Tibial artery (tissue), 4 donors: ENCODE results near the gene BRF1.

ENCODE experiments used
- DNase-seq, 2 donors: peaks; one replicate each; pipeline ENCODE4 v3.0.0-alpha.2; 2019
- H3K27ac ChIP-seq, 2 donors: fragments of 200-600 bp; sonication (generic) in 1 of 2; 1 replicate in 1 of 2; 2 replicates in 1 of 2; pipeline ENCODE4 v1.5.1; 2018 to 2019; ENCODE audit warnings: mild to moderate bottlenecking in 1 of 2
- H3K27me3 ChIP-seq, 2 donors: fragments of 200-600 bp; sonication (generic) in 1 of 2; one replicate each; pipeline versions ENCODE4 v1.5.1 to v1.6.0; 2016 to 2019
- H3K36me3 ChIP-seq, 3 donors: fragments of 200-600 bp; sonication (generic) in 2 of 3; one replicate each; pipeline ENCODE4 v1.5.1; 2016 to 2019; ENCODE audit warnings: mild to moderate bottlenecking in 2 of 3
- H3K4me1 ChIP-seq, 4 donors: fragments of 200-600 bp; sonication (generic) in 2 of 4; 1 replicate in 3 of 4; 2 replicates in 1 of 4; pipeline ENCODE4 v1.5.1; 2016 to 2019
- H3K4me3 ChIP-seq, 2 donors: fragments of 200-600 bp; sonication (generic) in 1 of 2; 1 replicate in 1 of 2; 2 replicates in 1 of 2; pipeline ENCODE4 v1.5.1; 2018 to 2019; ENCODE audit warnings: mild to moderate bottlenecking in 2 of 2
- H3K9me3 ChIP-seq, 3 donors: fragments of 200-600 bp; sonication (generic) in 1 of 3; one replicate each; pipeline ENCODE4 v1.5.1; 2016 to 2019
- intact Hi-C: fragments of 100-400 bp; cut with DNase I; formaldehyde crosslinking; loops from one replicate; pipeline ENCODE4 v1.15.0; 2023; ENCODE audit warnings: low total_unique reads
- TF ChIP-seq, protein P1 (sequence below), 2 experiments: fragments of 200-600 bp in 1 of 2; fragments of 450-650 bp in 1 of 2; IDR thresholded peaks; one replicate each; pipeline ENCODE4 v1.5.1; 2017 to 2019; ENCODE audit warnings: antibody characterized with exemption in 2 of 2, mild to moderate bottlenecking in 1 of 2, moderate library complexity in 1 of 2

Gene BRF1

DNA sequence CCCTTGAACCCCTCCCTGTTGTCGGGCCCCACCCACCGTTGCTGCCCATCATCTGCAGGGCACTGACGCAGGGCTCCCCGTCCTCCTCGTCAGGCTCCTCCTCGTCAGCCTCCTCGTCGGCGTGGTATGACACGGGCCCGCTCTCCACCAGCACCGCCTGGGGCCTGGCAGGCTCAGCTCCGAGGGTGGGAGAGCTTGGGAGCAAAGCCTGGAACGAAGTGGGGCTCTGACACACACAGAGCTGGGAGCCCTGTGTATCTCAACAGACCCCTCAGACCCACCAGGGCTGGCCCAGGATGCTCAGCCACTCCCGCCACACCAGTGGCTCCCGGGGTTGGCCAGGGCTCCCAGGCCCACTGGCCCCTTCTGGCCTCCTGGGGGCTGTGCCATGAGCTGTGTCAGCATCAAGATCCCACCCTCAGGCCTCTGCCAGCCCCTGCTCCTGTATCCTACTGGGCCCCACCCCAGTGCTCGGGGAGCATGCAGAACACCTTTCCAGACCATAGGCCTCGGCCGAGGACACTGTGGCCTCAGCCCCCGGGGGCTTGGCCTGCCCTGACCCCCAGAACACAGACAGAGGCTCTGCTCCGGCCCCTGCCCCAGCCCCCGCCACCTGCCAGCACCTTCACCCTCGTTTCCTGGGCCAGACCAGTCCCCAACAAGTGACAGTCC is 89.6 kb downstream of the BRF1 start:
- no peaks in the 10 kb centered on the region for H3K27me3 ChIP-seq
- intact Hi-C loops = no loop called here
- no peak for DNase-seq
- TF ChIP-seq, protein P1, sequence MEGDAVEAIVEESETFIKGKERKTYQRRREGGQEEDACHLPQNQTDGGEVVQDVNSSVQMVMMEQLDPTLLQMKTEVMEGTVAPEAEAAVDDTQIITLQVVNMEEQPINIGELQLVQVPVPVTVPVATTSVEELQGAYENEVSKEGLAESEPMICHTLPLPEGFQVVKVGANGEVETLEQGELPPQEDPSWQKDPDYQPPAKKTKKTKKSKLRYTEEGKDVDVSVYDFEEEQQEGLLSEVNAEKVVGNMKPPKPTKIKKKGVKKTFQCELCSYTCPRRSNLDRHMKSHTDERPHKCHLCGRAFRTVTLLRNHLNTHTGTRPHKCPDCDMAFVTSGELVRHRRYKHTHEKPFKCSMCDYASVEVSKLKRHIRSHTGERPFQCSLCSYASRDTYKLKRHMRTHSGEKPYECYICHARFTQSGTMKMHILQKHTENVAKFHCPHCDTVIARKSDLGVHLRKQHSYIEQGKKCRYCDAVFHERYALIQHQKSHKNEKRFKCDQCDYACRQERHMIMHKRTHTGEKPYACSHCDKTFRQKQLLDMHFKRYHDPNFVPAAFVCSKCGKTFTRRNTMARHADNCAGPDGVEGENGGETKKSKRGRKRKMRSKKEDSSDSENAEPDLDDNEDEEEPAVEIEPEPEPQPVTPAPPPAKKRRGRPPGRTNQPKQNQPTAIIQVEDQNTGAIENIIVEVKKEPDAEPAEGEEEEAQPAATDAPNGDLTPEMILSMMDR (IDR thresholded peaks at IDR 0.05) = no peak
- H3K36me3 ChIP-seq = peaks cover 8 to 70% (median 29%) of the 10 kb centered on the region in 3 donors
- no peak overlapping the region for H3K27ac ChIP-seq
- no peaks in the 10 kb centered on the region for H3K9me3 ChIP-seq
- no peak overlapping the region for H3K4me3 ChIP-seq
- peaks cover 0 to 8% (median 0%) of the 10 kb centered on the region in 4 donors for H3K4me1 ChIP-seq

DNA sequence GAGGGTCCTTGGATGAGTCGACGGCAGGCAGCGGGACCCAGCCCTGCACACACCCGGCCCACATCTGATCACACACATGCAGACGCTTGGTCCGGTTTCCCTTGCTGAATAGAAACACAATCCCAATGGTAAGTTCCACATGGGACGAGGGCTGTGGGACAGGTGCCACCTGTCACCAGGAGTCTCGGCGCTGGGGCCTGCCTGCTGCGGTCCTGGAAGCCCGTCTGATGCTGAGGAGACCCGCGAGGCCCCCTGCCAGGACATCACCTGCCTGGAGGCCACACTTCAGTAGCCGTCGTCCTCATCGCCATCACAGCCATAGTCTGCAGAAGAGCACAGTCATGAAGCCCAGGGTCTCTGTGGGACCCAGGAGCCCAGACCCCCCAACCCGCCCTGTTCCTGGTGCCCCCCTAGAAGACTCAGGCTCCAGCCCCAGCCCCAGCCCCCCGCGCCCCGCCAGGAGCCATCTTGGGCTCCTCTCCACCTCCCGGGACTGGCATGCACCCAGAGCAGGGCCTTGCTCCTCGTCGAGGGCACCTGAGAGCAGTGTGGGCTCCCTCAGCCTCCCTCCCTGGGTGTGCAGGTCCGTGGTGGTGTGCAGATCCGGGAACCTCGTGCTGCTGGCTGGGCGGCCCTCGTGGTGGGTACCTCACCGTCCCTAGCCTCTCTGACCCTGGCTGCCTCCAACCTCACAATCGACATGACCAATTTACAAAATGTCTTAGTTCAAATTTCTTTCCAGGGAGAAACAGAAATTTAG is 90.4 kb downstream of the BRF1 start:
- Histone ChIP-seq H3K4me1 (peaks cover 0 to 16% (median 5%) of the 10 kb centered on the region in 4 donors), H3K27ac (no peak overlapping the region), H3K4me3 (no peak overlapping the region), H3K36me3 (peaks cover 7 to 66% (median 29%) of the 10 kb centered on the region in 3 donors), H3K27me3 (no peaks in the 10 kb centered on the region), H3K9me3 (no peaks in the 10 kb centered on the region)
- TF ChIP-seq, protein P1 (IDR thresholded peaks at IDR 0.05) = no peak
- intact Hi-C loops = no loop called here
- DNase-seq = no peak

DNA sequence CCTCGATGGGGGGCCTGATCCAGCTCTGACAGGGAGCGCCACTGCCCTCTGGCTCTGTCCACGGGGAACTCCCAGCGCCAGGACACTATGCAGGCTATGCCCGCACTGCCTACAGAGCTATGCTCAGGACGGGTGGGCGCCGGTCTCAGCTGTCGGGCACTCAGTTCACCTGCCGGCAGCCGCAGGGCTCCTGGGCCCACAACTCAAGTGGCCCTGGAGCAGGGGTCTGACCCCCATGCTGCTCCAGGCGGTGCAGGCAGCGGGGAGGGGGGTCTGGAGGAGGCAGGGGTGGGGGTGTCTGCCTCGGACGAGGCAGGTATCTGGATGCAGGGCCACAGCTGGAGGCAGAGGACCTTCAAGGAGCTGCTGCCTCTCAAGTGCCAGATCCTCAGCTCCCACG is 91.2 kb downstream of the BRF1 start:
- intact Hi-C loops = no loop called here
- H3K36me3 ChIP-seq = peaks cover 7 to 62% (median 29%) of the 10 kb centered on the region in 3 donors
- no peak overlapping the region for H3K4me3 ChIP-seq

DNA sequence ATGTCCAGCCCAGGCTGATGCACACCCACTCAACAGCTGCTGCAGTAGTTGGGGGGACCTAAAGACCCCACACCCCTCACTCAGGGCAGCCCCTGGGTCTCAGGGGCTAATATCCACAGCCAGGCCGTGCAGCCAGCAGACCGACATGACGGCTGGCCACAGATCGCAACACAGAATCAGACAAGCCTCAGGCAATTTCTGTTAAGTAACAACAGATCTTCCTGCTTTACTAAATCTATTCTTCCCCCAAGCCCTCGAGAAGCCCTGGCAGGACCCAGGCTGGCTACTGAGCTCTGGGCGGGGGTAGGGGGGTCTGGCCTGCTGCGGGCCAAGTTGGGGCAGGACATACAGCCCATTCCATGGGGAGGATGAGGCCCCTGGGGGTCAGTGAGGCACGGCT is 91.7 kb downstream of the BRF1 start:
- intact Hi-C loops = no loop called here
- Histone ChIP-seq H3K9me3 (no peaks in the 10 kb centered on the region), H3K36me3 (peaks cover 7 to 57% (median 29%) of the 10 kb centered on the region in 3 donors), H3K4me3 (no peak overlapping the region), H3K27me3 (no peaks in the 10 kb centered on the region), H3K27ac (no peak overlapping the region), H3K4me1 (peaks cover 0 to 29% (median 15%) of the 10 kb centered on the region in 4 donors)
- no peak for DNase-seq
- TF ChIP-seq, protein P1 (IDR thresholded peaks at IDR 0.05) = no peak

More for the DNA sequence above, 91.2 kb downstream of the BRF1 start:
- no peak for DNase-seq
- peaks cover 0 to 24% (median 10%) of the 10 kb centered on the region in 4 donors for H3K4me1 ChIP-seq
- H3K27ac ChIP-seq = no peak overlapping the region
- H3K27me3 ChIP-seq = no peaks in the 10 kb centered on the region
- TF ChIP-seq, protein P1 (IDR thresholded peaks at IDR 0.05) = no peak
- no peaks in the 10 kb centered on the region for H3K9me3 ChIP-seq

DNA sequence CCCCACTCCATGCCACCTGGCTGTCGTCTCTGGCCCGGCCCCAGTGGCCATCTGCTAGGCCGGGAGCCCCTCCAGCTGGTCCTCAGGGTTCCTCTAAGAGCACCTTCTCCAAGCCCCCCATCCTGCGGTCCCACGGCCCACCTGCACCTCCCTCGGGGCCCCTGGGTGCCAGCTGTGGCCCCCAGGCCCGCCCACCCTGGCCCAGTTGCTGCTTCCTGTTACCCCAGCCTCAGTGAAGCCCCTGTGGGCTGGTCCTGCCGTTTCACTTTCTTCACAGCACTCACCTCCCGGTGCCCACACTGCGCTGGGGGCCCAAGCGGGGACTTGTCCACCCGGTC is 92.1 kb downstream of the BRF1 start:
- Histone ChIP-seq H3K4me3 (no peak overlapping the region), H3K27me3 (peaks cover 0 to 1% of the 10 kb centered on the region in 2 donors), H3K27ac (no peak overlapping the region), H3K4me1 (peaks cover 0 to 33% (median 17%) of the 10 kb centered on the region in 4 donors), H3K36me3 (peaks cover 7 to 53% (median 29%) of the 10 kb centered on the region in 3 donors), H3K9me3 (no peaks in the 10 kb centered on the region)
- no peak for DNase-seq
- TF ChIP-seq, protein P1 (IDR thresholded peaks at IDR 0.05) = no peak
- intact Hi-C loops = no loop called here
